SK-N-SH treated with all-trans-retinoic acid at 6 μM for 48 hours (cell line): ENCODE measurements around the gene CXCR5.

ENCODE experiments used
- ARNTL ChIP-seq: fragments of 450-650 bp; formaldehyde crosslinking; IDR thresholded peaks from 2 replicates; pipeline ENCODE4 v1.5.0; 2020; ENCODE audit warnings: low read depth, mild to moderate bottlenecking, moderate library complexity, borderline replicate concordance
- BACH2 ChIP-seq: fragments of 250-450 bp; sonication (Bioruptor Pico); IDR thresholded peaks from 2 replicates; pipeline ENCODE4 v1.9.0; 2021; ENCODE audit warnings: mild to moderate bottlenecking, borderline replicate concordance
- CREB5 ChIP-seq: fragments of 250-450 bp; sonication (Bioruptor Pico); IDR thresholded peaks from 2 replicates; pipeline ENCODE4 v1.5.1; 2020; ENCODE audit warnings: low read depth, mild to moderate bottlenecking, moderate library complexity
- CSDC2 ChIP-seq: fragments of 250-450 bp; sonication (Bioruptor Pico); IDR thresholded peaks from 2 replicates; pipeline ENCODE4 v1.5.0; 2020; ENCODE audit warnings: mild to moderate bottlenecking, moderate library complexity
- CSRNP3 ChIP-seq: fragments of 250-450 bp; sonication (Bioruptor Pico); IDR thresholded peaks from 2 replicates; pipeline ENCODE4 v1.5.1; 2021; ENCODE audit warnings: mild to moderate bottlenecking, moderate library complexity
- GLIS3 ChIP-seq: fragments of 250-450 bp; sonication (Bioruptor Pico); IDR thresholded peaks from 2 replicates; pipeline ENCODE4 v1.5.0; 2020; ENCODE audit warnings: mild to moderate bottlenecking, moderate library complexity
- OSR1 ChIP-seq: fragments of 250-450 bp; sonication (Bioruptor Pico); IDR thresholded peaks from 2 replicates; pipeline ENCODE4 v1.8.0; 2022; ENCODE audit warnings: moderate library complexity, mild to moderate bottlenecking, inconsistent platforms
- PATZ1 ChIP-seq: fragments of 250-450 bp; sonication (Bioruptor Pico); IDR thresholded peaks from 2 replicates; pipeline ENCODE4 v1.8.0; 2020; ENCODE audit warnings: mild to moderate bottlenecking, moderate library complexity, borderline replicate concordance
- TCF4 ChIP-seq: fragments of 250-450 bp; sonication (Bioruptor Pico); IDR thresholded peaks from 2 replicates; pipeline ENCODE4 v1.8.0; 2021; ENCODE audit warnings: mild to moderate bottlenecking, moderate library complexity, borderline replicate concordance
- TSHZ2 ChIP-seq: fragments of 250-450 bp; sonication (Bioruptor Pico); IDR thresholded peaks from 2 replicates; pipeline ENCODE4 v1.5.0; 2020; ENCODE audit warnings: mild to moderate bottlenecking, moderate library complexity
- ZFP3 ChIP-seq: fragments of 250-450 bp; sonication (Bioruptor Pico); IDR thresholded peaks from 2 replicates; pipeline ENCODE4 v1.5.0; 2020; ENCODE audit warnings: mild to moderate bottlenecking, moderate library complexity
- ZFP30 ChIP-seq: fragments of 450-650 bp; formaldehyde crosslinking; IDR thresholded peaks from 2 replicates; pipeline ENCODE4 v1.5.0; 2022; ENCODE audit warnings: mild to moderate bottlenecking, moderate library complexity
- ZNF8 ChIP-seq: fragments of 450-650 bp; formaldehyde crosslinking; IDR thresholded peaks from 2 replicates; pipeline ENCODE4 v1.5.0; 2020; ENCODE audit warnings: mild to moderate bottlenecking, moderate library complexity

- TF ChIP-seq OSR1 (CRISPR knock-in tag) (no peak), CREB5 (no peak), TCF4 (CRISPR knock-in tag) (no peak), ZFP3 (CRISPR knock-in tag) (no peak), ARNTL (CRISPR knock-in tag) (no peak), PATZ1 (CRISPR knock-in tag) (no peak), BACH2 (CRISPR knock-in tag) (no peak), ZNF8 (CRISPR knock-in tag) (no peak), GLIS3 (no peak), CSDC2 (CRISPR knock-in tag) (no peak), TSHZ2 (CRISPR knock-in tag) (no peak), CSRNP3 (CRISPR knock-in tag) (no peak), ZFP30 (CRISPR knock-in tag) (no peak)
These were observed 18.9 kb downstream of the CXCR5 start for GRCh38 chr11:118902336-118903203.
